NCI-H226 (cell line): ENCODE results near the gene MEIS2.
A peak's percentile ranks its signal among the peaks of the same experiment; 100 is the strongest.

Experiments used
- DNase-seq: peaks from one replicate; pipeline ENCODE4 v3.0.0-alpha.2; 2015

MEIS2 gene

GRCh38 chr15:36958606-36959005 is 141.7 kb downstream of the MEIS2 start:
- DNase-seq: no peak

- DNase-seq: peak; percentile 55
Observed at GRCh38 chr15:36954486-36954885, 145.9 kb downstream of the MEIS2 start.

DNA sequence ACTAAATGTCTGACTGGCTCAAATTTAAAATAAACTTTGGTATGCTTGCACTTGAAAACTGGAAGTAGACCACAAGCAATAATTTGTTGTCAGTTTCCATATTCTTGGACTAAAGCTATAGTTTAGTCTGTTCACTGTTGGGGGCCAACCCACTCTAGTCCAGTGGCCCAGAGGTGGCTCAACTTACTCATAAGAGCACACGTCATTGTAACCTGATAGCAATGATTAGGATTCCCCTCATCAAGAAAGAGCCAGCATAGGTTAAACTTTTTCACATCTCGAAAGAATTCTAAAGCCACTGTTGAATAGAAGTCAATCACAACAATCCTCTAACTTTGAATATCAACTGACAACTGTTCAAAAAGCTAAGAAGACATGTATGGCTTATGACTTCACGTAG is 147.0 kb downstream of the MEIS2 start:
- DNase-seq: no peak

GRCh38 chr15:36951731-36952247 is 148.6 kb downstream of the MEIS2 start:
- DNase-seq: peak; percentile 91

DNA sequence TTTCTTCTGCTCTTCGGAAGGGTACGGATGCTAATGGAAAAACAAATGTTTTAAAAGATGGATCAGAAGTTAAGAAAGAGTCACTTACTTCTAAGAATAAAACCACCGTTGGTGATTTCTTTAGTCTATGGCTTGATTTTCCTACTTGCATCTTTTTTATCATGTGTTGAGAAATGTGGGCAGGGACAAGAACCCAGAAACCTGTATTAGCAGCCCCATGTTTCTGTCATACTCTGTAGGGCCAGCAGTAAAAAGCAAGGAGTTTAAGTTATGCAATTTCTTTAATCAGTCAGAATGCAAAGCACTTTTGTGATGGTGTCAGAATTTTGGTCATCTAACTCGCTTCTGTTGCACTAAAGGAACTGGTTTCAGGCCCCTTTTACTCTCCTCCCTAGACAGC is 150.0 kb downstream of the MEIS2 start:
- DNase-seq: no peak

DNA sequence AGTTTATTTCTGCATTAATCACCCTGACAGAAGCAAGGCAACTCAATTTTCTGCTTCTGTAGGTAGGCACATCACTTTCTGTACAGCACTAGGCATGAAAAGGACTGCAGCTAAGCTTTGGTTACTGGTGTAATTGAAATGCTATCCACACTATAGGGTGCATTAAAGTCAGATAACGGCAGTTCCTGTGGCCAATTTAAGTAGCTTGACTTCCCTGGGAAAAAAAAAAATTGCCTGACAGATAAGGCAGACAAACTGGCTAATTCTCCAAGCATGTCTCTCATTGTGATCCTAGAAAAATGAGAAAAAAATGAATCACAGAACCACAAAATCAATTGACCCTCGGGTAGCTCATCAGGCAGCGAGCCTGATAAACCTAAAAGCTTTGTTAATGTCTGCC is 151.4 kb downstream of the MEIS2 start:
- DNase-seq: no peak

DNA sequence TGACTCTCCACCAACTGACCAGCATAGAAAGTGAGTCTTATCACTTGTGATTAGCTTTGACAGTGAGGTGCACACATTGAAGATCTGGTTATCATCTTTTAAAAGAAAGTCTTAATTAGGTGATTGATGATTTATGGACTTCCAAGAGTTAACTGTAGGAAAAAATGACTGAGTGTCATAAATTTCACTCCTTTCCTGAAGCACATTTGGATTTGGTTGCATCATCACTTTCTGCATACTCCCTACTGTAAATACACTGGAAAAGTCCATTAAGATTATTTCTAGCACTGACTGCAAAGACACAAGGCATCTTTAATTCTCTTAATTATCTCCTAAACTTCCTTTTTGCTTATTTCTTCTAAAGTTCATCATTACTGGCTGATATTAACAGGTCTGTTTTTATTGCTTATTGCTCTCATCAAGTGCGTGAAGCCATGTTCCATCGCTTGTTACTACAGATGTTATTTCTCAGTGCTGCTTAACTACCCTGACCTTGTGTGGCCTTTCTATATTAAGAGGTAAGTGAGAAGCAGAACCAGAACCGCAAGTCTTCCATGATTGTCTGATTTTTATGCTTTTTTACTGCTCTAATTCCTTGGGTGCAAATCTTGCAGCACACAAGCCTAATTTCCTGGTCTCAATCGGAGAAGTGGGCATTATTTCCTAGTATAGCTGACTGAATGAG is 153.2 kb downstream of the MEIS2 start:
- no peak for DNase-seq

GRCh38 chr15:36944442-36944841 is 155.9 kb downstream of the MEIS2 start:
- no peak for DNase-seq

DNA sequence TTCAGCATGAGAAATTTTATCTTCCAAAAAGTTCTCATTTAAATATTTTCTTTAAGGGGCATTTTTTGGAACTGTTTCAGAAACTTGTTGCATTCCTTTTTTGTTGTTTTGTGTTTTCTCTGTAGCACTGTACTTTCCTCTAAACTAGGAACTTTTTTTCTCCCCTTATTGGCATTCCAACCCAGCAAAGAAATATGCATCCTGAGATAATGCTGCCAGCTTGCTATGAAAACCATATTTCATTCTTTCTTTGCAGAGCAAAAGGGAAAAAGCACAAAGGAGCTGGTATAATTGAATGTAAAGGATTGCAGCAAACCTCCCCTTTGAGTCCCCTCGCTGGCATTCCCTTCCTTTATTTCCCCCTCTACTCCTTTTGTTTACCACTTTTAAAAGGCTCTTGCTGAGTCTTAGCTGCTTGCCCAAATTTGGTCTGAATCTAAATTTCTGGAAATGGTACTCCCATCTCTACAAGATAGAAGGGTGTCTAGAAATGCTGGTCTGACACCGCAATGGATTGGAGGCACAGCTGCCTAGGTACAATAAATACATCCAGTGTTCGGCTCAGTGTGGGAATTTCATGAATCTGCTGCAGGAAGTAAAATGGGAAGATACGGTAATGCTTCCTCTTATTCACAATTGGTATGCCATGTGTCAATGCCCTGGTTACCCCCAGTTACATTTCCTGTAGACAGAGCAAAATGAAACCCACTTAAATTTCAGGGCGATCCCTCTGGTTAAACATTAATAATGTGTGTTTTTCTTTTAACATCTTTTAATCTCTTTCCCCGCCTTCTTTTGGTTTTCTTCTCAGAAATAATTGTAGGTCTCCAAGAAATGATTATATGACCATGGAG is 156.6 kb downstream of the MEIS2 start:
- DNase-seq: no peak

DNA sequence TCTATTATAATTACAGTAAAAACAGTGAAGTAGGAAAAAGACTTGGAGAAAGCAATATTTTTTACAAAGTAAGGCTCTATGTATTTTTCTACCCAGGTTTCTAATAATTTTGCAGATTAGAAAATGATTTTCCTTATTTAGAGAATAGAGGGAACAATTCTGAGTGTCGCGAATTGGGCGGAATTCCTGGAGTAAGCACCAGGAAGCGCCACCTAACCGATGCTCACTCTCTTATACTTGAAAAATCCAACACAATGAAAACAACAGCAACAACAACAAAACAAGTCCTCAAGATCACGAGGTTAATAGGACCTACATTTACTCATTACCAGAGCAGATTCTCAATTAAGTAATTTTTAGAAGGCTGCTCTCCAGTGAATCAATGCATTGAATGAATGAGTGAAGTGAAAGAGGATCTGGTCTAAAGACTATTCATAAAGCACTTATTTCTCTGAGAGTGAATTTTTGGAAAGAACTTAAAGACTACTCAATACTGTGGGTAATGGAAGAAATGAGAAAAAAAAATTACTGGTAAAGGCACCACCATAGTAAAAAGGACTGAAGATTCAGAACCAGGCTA is 158.0 kb downstream of the MEIS2 start:
- DNase-seq: no peak

DNA sequence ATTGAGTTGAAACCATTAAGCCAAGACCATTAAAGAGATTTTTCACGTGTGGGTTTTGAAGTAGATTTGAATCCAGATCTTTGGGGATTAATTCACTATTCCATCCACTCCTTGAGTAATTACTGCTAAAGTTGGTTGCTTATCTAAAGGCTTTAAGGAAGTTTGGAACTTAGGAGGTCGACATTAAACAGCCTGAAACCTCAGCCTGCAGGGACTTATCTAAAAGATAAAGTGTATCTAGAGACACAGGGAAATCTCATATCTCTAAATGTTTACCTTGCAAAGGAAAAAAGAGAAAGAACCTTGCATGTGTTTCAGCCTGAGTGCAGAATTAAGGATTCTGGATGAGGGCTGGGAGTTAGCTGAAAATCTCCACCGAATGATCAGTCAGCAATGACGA is 158.6 kb downstream of the MEIS2 start:
- DNase-seq: peak; percentile 22

DNA sequence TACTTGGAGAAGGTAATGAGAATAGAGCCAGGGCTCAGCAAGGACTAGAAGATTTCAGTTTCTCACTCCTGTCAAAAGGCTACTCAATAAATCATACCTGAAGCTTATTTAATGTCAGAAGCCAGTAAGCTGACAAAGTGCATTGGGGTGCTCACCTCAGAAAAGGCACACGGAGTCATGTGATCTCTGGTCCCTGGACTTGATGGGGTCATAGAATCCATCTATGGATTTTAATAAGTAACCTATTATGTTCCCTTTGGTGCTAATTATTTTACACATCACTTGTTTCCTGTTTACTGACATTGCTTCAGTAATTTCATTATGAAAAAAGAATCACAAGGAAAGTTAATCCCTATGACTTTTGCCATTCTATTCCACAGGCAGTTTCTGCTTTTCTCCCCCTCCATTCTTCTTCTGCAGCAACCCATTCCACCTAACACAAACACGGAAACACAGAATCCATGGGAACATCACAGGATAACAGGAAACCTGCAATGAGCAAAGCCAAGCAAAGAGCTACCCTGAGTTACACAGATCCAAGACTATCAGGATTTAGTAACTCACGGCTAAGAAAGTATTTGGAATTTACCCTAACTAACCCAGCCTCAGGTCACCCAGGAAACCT is 159.6 kb downstream of the MEIS2 start:
- no peak for DNase-seq

DNA sequence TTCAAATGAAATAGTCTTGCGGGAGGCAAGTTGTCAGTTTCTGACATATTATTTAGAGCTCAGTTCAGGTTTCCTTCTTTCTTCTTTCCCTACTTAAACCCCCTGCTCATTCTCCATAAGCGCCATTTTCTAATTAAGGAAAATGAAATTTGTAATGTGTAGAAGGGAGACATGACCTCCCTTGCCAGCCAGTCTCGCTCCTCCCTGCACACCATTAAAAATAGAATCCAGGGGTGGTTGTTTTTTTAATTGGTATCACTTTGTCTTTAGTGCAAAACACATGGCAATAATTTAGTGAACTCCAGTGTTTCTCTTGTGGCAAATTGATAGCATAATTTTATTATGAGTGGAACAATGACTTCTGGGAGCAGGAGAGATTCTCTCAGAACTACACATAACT is 160.1 kb downstream of the MEIS2 start:
- no peak for DNase-seq

DNA sequence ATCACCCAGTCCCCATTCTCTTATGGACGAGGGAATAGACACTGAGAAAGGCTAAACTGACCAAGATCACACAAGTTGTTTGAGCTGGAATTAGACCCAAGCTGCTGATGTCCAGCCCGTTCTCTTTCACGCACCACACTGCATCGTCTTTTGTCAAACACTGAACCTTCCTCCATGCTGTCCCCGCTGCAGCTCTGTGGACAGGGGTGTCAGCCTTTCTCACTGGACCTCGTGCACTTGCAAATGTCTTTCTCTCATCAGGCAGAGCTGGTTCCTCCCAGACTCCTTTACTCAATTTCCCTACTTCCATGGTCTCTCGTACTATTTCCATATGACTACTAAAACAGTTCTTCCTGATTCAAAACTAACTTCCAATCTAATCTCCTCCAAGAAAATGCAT is 161.6 kb downstream of the MEIS2 start:
- no peak for DNase-seq

DNA sequence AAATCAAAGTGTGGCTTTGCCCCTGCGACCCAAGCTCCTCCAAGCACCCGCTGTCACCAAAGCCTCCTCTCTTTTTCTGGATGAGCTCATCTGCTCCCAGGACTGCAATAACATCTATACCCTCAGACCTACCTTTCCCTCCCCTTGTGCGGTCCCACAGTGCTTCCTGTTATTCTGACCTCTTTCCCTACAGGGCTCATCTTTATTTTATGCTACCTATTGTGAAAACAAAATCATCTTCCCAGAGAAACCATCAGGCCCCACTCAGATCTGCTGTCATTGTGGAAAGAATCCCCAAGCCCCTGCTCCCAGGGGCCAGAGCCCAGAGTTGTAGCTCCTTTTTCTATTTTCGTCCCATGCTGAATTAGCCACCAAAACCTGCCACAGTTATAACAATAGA is 162.2 kb downstream of the MEIS2 start:
- no peak for DNase-seq

DNA sequence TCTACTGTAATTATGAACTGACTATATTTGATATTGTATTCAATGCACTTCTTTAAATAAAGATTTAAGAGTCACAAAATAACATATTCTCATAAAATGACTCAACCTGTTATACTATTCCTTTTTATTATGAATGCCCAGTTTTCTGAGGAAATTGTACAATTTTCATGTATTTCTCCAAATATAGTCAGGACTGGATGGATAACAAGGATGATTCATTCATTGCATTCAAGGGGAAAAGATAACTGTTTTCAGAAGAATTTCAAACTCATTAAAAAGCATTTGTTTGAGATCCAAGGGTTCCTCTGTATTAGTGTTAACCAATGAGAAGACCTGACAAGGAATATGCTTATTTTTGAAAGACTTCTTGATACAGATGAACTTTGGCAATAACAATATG is 163.7 kb downstream of the MEIS2 start:
- no peak for DNase-seq

DNA sequence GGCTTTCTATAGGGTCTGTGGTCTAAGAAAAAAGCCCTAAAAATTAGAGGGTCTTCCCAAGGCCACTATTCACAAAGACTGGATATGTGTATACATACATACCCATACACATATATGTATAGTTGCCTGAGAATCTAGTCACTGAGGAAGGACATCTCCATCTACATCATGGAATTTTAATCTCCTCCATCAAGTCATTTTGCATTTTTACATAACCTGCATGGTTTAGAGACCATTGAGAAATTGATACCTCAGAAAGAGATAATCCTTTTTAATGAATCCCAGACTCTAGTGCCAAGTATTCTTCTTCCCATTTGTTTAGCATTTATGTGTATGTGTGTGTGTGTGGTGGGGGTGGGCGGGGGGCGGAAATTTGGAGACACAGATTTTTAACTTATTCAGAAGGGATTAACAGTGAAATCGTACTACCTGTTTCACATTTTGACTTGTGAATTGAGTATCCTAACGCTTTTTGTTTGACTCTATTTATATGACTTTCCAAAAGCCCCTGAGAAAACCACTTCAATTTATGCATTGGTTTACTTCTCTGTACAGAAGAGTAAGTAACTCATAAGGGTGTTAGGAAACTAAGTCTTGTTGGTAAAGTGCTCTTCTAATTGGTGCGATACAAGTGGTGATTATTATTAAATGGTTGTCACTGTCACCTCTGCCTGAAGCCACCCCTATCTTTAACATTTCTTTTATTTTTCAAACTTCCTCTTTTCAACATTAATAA is 166.9 kb downstream of the MEIS2 start:
- no peak for DNase-seq

DNA sequence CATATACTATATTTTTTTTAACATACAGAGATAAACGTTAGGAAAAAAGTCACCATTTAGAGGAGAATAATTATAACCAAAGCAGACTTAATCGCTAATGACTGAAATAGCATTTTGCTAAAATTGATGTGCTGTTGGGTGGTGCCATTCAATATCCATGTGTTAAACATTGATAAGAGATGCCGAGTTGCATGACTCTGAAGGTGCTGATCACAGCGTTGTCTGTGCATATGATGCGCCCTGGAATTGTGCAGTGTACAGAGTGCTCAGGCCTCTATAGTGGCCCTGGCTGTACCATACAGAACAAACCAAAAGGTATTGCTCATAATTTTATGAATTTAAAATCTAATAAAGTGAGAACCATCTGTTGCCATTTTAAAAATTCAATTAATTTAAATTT is 168.3 kb downstream of the MEIS2 start:
- DNase-seq: no peak

DNA sequence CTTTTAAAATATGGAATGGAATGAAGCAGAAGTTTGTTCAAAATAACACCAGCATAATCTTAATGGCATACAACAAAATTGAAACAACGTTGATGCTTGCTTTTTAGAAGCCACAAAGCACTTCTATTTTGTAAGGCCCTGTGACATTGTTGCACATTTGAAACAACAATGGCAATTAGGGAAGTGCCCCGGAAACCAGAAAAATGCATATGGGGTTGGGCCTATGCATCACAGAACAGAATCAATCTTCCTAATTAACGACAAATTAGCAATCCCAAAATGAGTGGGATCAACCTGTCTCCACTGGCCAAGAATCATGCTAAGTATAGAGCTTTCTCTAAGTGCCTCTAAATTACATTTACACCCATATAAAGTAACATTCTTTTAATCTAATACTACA is 168.9 kb downstream of the MEIS2 start:
- no peak for DNase-seq

DNA sequence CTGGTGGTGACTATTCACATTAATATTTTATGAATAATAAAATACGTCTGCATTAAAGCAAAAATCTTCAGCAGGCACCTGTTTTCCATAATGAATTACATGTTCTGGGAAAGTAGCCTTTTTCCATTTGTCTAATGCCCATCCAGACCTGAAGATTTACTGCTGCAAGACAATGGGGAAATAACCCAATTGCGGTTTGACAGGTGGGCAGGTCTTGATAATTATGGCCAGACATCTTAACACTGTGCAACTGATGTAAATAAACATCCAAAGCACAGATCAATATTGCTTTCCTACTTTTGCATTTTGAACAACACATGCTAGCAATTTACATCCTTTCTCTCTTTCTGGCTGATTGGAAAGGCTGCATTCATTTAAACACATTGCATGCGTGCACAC is 173.9 kb downstream of the MEIS2 start:
- no peak for DNase-seq

- DNase-seq: no peak
Observed at GRCh38 chr15:36925653-36926426, 174.5 kb downstream of the MEIS2 start.

- no peak for DNase-seq
Observed at GRCh38 chr15:36925049-36925448, 175.3 kb downstream of the MEIS2 start.
